Measurements from ENCODE around the gene CTSF.
"Not testable (repeated sequence)": the region's sequence is repeated elsewhere in the genome, so short reads cannot be mapped to it uniquely, and the experiment has no call there.

CTSF gene

DNA sequence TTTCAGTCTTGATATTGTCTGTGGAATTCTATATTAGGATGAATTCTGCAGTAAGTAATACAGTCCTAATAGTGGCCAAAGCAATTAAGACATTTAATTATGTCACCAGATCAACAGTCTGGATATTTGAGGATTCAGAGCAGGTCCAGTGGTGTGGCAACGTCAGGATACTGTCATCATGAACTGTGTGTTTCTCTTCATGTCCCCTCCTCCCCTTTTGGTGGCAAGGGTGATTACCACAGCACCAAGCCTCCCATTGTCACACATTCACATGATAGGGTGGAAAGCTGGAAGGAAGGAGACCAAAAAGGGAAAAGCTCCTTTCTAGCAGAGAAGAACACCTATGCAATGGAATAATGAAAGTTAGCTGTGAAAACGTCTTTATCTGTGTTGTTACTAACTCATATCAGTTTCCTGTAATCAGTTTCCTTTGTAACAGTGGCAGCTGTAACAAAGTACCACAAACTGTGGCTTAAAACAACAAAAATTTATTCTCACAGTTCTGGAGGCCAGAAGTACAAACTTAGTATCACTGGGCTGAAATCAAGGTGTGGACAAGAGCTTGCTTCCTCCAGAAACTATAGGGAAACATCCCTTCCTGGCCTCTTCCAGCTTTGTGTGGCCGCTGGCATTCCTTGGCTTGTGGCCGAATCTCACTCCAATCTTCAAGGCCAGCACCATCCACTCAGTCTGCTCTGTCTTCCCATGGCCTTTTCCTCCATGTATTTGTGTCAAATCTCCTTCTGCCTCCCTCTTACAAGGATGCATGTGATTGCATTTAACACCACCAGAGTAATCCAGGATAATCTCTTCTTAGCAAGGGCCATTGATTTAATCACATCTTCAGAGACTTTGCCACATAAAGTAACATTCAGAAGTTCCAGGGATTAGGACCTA, 41.6 kb upstream of the CTSF start:
- in situ Hi-C loops (cut with MboI; ENCODE audit: low sequenced_read_pairs, unreplicated experiment) = no loop called here
- no peak for DNase-seq (ENCODE audit: low spot score)
- TF ChIP-seq, protein P1, sequence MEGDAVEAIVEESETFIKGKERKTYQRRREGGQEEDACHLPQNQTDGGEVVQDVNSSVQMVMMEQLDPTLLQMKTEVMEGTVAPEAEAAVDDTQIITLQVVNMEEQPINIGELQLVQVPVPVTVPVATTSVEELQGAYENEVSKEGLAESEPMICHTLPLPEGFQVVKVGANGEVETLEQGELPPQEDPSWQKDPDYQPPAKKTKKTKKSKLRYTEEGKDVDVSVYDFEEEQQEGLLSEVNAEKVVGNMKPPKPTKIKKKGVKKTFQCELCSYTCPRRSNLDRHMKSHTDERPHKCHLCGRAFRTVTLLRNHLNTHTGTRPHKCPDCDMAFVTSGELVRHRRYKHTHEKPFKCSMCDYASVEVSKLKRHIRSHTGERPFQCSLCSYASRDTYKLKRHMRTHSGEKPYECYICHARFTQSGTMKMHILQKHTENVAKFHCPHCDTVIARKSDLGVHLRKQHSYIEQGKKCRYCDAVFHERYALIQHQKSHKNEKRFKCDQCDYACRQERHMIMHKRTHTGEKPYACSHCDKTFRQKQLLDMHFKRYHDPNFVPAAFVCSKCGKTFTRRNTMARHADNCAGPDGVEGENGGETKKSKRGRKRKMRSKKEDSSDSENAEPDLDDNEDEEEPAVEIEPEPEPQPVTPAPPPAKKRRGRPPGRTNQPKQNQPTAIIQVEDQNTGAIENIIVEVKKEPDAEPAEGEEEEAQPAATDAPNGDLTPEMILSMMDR (IDR thresholded peaks at IDR 0.05; ENCODE audit: borderline replicate concordance, control extremely low read depth, extremely low read depth, insufficient read depth, missing control alignments) = no peak

DNA sequence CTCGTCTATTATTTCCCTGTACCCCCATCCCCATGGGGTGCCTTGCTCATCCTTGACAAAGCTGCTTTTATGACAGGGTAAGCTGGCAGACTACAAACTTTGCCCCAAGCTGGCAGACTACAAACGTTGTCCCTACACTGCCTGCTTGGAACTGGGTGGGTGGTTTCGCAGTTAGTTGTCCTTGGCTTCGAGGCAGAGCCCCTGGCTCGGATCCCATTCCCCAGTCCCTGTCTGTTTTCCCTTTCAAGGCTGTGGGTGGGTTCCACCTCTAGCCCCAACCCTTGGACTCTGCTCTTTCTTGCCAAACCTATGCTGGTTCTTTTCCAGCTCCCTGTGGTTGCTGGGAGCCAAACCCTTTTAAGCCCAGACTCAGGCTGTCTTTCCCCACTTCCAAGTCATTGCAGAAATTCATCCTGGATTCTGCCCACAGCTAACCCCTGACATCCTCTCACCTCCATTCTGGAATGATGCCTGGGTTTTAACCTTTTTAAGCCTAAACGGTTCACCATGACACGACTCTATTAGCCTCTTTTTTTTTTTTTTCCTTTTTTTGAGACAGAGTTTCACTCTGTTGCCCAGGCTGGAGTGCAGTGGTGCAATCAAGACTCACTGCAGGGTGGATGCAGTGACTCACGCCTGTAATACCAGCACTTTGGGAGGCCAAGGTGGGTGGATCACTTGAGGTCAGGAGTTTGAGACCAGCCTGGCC, 38.9 kb upstream of the CTSF start:
- TF ChIP-seq, protein P1 (IDR thresholded peaks at IDR 0.05; ENCODE audit: borderline replicate concordance, control extremely low read depth, extremely low read depth, insufficient read depth, missing control alignments) = no peak
- in situ Hi-C loops (cut with MboI; ENCODE audit: low sequenced_read_pairs, unreplicated experiment) = no loop called here
- no peak for DNase-seq (ENCODE audit: low spot score)

DNA sequence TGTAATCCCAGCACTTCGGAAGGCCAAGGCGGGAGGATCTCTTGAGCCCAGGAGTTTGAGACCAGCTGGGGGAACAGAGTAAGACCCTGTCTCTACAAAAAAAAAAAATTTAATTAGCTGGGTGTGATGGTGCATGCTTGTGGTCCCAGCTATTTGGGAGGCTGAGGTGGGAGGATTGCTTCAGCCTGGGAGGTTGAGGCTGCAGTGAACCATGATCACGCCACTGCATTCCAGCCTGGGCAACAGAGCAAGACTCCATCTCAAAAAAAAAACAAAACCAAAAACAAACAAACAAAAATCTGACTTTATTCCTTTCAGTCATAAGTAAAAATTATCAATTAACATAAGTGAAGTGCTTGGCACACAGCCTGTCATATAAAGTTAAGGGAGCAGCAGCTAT, 38.2 kb upstream of the CTSF start:
- DNase-seq (ENCODE audit: low spot score); in situ Hi-C loops (cut with MboI; ENCODE audit: low sequenced_read_pairs, unreplicated experiment): not testable (repeated sequence)

DNA sequence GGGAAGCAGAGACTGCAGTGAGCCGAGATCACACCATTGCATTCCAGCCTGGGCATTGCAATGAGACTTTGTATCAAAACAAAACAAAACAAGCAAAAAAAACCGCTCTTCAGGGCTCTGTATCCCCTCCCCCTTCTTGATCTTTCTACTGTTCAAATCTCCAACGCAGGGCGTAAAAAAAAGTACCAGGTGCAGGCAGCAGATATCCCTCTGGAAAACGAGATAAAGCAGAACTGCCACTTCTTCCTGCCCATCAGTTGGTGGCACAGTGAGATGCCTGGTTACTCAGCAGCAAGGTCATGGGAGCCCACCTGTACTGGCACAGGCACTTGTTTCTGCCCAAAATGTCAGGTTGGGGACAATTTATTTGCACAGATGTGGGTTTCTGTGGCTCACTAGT, 35.7 kb upstream of the CTSF start:
- no peak for DNase-seq (ENCODE audit: low spot score)
- TF ChIP-seq, protein P1 (IDR thresholded peaks at IDR 0.05; ENCODE audit: borderline replicate concordance, control extremely low read depth, extremely low read depth, insufficient read depth, missing control alignments) = no peak
- in situ Hi-C loops (cut with MboI; ENCODE audit: low sequenced_read_pairs, unreplicated experiment) = no loop called here

DNA sequence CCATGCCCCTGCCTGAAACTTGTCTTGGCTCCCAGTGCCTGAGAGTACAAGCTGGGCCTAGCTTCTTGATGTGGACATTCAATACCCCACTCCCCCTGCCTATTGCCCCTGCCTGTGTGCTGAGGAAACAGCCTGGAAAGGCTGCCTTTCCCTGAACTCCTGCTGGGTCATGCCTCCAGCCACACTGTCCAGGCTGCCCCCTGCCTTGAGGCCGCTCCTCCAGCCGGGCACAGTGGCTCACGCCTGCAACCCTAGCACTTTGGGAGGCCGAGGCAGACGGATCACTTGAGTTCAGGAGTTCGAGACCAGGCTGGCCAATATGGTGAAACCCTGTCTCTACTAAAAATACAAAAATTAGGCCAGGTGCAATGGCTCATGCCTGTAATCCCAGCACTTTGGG, 34.7 kb upstream of the CTSF start:
- in situ Hi-C loops (cut with MboI; ENCODE audit: low sequenced_read_pairs, unreplicated experiment) = no loop called here
- DNase-seq (ENCODE audit: low spot score) = no peak
- TF ChIP-seq, protein P1 (IDR thresholded peaks at IDR 0.05; ENCODE audit: borderline replicate concordance, control extremely low read depth, extremely low read depth, insufficient read depth, missing control alignments) = no peak

DNA sequence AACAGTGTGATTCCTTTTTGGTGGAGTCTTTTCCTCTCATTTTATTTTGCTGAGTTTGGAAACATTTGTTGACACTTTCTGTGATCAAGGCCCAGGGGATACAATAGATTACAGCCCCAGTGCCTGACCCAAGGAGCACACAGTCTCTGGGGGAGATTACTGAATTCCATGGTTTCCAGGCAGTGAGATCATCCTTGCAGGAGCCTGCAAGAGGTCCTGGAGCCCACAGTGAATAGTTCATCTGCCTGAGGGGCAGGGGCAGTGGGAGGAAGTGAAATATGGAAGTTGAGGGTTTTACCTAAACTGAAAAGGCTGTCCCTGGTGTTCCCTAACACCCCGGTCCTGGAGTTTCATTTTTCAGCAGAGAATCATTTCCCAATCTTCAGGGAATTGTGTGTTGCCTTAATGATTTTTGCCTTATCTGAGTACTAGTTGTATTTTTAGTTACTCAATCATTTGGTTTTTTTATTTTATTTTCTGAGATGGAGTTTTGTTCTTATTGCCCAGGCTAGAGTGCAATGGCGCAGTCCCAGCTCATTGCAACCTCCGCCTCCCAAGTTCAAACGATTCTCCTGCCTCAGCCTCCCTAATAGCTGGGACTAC, 32.3 kb upstream of the CTSF start:
- DNase-seq (ENCODE audit: low spot score) = no peak
- TF ChIP-seq, protein P1 (IDR thresholded peaks at IDR 0.05; ENCODE audit: borderline replicate concordance, control extremely low read depth, extremely low read depth, insufficient read depth, missing control alignments) = no peak
- in situ Hi-C loops (cut with MboI; ENCODE audit: low sequenced_read_pairs, unreplicated experiment) = no loop called here

DNA sequence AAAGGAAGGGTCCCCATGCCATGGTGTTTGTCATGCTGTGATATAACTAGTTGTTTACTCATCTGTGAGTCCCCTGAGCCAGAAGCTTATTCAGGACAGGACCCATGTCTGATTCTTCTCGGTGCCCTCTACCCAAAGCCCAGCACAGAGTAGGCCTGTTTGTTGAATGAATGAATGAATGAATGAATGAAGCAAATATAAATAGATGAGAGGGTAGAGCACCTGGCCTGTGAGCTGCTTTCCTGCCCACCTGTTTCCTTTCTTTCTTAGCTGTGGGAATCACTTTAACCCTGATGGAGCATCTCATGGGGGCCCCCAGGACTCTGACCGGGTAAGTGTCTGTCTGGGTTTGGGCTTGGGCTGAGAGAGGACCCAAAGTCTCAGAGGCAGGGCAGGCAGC, 31.8 kb upstream of the CTSF start:
- TF ChIP-seq, protein P1 (IDR thresholded peaks at IDR 0.05; ENCODE audit: borderline replicate concordance, control extremely low read depth, extremely low read depth, insufficient read depth, missing control alignments) = no peak
- DNase-seq (ENCODE audit: low spot score) = no peak
- in situ Hi-C loops (cut with MboI; ENCODE audit: low sequenced_read_pairs, unreplicated experiment) = no loop called here
